ENCODE measurements around the gene CCT6B.

The CCT6B gene

DNA sequence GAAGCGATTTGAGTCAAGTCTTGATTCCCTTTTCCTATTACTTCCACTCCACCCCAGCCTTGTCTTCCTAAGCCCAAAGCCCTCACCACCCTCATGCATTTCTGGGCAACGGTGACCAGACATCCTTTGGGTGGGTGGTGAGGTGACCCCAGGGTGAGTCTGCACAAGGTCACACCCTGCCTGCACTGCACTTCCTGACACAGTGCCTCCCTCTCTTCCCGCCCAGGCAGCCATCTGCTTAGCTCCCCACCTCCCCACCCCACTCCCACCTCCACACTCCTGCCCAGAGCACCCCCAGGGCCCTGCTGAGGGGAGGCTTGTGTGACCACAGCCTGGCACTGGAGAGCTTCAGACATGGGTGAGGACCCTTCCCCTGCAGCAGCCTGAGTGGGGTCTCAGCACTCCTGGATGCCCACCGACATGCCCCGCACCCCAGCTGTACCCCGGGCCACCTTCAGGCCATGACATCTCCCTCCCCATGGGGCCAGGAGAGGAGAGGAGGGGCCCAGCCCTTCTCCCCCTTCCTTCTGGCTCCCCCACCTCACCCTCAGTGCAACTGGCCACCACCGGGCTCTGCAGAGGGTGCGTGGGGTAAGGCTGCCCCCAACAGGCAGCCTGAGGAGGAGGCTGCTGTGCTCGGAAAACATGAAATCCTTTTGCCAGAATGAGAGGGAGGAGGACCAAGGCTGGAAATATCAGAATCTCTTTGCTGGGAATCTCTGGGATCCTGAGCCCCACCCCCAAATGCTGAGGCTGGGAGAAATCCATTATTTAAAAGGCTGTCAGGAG, 68.6 kb downstream of the CCT6B start:
- DNase-seq (ENCODE audit: low read depth in 2 of 2), result no peak
- TF ChIP-seq, protein P1, sequence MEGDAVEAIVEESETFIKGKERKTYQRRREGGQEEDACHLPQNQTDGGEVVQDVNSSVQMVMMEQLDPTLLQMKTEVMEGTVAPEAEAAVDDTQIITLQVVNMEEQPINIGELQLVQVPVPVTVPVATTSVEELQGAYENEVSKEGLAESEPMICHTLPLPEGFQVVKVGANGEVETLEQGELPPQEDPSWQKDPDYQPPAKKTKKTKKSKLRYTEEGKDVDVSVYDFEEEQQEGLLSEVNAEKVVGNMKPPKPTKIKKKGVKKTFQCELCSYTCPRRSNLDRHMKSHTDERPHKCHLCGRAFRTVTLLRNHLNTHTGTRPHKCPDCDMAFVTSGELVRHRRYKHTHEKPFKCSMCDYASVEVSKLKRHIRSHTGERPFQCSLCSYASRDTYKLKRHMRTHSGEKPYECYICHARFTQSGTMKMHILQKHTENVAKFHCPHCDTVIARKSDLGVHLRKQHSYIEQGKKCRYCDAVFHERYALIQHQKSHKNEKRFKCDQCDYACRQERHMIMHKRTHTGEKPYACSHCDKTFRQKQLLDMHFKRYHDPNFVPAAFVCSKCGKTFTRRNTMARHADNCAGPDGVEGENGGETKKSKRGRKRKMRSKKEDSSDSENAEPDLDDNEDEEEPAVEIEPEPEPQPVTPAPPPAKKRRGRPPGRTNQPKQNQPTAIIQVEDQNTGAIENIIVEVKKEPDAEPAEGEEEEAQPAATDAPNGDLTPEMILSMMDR (IDR thresholded peaks at IDR 0.05; ENCODE audit: low read depth, low read length), result peak; percentile 31
- no peak overlapping the region for H3K4me3 ChIP-seq (replicated peaks in 1 of 2; ENCODE audit: low read depth in 2 of 2, low read length in 2 of 2)

DNA sequence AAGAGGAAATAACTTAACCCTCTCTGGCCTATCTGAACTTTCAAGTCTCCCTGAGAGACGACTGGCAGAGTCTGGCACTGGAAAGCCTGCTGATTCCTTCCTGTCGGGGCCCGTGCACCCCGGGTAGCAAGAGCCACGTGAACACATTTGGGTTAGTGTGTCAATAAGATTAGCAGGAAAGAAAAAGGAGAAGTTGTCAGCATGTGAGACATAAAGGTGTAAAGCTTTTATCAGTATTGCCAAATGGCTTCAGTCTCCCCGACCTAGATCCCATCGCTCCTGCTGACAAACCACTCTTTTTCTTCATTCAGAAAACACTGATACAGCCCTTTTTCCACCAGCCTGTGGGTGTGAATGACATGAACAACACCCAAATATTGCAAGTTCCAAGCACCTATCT, 74.4 kb downstream of the CCT6B start:
- DNase-seq (ENCODE audit: low read depth in 2 of 2), result no peak
- no peak overlapping the region for H3K4me3 ChIP-seq (replicated peaks in 1 of 2; ENCODE audit: low read depth in 2 of 2, low read length in 2 of 2)
- TF ChIP-seq, protein P1 (IDR thresholded peaks at IDR 0.05; ENCODE audit: low read depth, low read length), result no peak

DNA sequence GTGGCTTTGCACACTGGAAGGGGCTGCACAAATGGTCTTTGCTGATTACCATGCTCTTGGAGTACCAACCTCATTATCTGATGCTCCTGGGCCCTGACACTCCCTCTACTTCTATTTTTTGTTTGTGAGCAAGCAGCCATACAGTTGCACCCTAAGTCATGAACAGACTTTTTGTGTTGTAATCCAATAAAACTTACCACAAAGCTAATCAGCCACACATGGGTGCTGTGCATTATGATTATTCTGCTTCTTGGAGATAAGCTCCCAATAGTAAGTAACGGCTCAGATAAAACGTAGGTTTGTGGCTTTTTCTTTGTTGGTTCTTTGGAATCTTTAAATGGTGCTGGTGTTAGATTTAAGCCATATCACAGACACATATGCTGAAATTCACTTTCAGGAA, 76.2 kb downstream of the CCT6B start:
- no peak for DNase-seq (ENCODE audit: low read depth in 2 of 2)
- TF ChIP-seq, protein P1 (IDR thresholded peaks at IDR 0.05; ENCODE audit: low read depth, low read length), result no peak
- no peak overlapping the region for H3K4me3 ChIP-seq (replicated peaks in 1 of 2; ENCODE audit: low read depth in 2 of 2, low read length in 2 of 2)

DNA sequence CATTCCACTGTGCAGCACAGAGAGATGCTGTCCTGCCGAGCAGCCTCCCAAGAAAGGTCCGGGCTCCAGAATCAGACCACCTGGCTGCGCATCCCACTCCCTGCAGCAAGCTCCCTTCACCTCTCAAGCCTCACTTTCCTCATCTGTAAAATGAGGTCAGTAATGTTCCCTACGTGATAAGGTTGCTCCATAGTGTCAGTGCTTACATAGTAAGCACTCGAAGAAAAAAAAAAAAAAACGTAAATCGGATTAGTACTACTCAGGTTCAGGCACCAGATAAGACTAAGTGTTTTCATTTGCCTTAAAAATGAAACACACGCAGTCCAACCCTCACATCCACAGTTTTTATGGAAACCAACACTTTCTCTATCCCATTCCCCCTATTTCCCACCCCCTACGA, 76.7 kb downstream of the CCT6B start:
- H3K4me3 ChIP-seq (replicated peaks in 1 of 2; ENCODE audit: low read depth in 2 of 2, low read length in 2 of 2), result no peak overlapping the region
- no peak for DNase-seq (ENCODE audit: low read depth in 2 of 2)
- TF ChIP-seq, protein P1 (IDR thresholded peaks at IDR 0.05; ENCODE audit: low read depth, low read length), result no peak

DNA sequence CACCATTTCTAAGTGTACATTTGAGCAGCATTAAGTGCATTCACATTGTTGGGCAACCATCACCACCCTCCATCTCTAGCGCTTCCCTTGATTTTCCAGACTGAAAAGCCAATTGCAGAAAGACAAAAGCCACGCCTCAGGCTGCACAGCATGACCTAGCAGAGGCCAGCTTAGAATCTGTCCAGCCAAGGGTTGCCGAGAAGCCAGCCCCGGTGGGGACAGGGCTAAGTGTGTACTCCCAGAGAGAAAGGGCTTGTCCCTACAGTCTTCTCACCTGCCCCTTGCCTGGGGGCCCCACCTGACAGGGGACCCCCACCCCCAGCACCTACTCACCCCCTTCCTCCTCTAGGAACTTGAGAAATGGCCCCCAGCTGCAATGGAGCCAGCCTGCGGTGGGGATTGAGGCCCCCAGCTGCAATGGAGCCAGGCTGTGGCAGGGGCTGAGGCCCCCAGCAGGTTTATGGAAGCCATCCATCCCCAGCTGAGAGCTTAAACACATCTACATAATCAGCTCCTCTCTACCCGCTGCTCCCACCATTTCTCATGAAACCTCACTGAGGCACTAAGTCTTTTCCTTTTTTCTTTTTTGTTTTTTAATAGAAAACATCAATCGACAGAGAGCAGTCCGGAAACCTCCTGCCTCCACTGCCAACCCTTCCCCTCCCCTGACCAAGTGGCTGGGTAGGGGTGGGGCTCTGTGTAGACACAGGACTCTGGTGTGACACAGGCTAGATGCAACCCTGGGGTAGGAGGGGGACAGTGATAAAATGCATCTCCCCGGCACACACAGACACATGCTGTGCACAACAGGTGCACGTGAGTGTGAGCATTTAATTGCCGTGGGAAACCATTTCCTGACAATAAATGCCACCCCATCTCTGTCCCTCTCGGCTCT, 77.9 kb downstream of the CCT6B start:
- TF ChIP-seq, protein P1 (IDR thresholded peaks at IDR 0.05; ENCODE audit: low read depth, low read length), result no peak
- no peak overlapping the region for H3K4me3 ChIP-seq (replicated peaks in 1 of 2; ENCODE audit: low read depth in 2 of 2, low read length in 2 of 2)

DNA sequence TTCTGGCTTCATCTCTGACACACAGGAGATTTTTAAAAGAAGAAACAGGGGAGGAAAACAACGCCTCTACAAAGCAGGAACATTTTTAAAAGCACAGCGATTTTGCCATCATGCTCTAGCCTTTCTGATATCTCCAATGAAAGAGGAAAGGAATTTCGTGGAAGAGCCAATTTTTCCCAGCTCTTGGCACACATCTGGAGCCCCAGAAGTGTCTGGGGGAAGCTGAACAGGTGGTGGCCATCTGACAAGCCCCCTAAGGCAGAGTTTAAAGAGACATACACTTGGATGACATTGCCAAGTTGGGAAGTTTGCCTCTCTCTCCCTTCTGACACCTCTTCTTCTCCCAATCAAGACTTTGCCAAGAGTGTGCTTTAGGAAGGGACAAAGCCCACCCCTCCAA, 82.1 kb downstream of the CCT6B start:
- H3K4me3 ChIP-seq (replicated peaks in 1 of 2; ENCODE audit: low read depth in 2 of 2, low read length in 2 of 2), result no peak overlapping the region
- no peak for DNase-seq (ENCODE audit: low read depth in 2 of 2)
- TF ChIP-seq, protein P1 (IDR thresholded peaks at IDR 0.05; ENCODE audit: low read depth, low read length), result no peak

More for the DNA sequence above, 77.9 kb downstream of the CCT6B start:
- no peak for DNase-seq (ENCODE audit: low read depth in 2 of 2)
